ENCODE data around the gene C11orf24. TPM values are rescaled to one million over a fixed set of nuclear protein-coding genes. Genes with fewer than 3 reads are reported as not detected.
A peak's percentile ranks its signal among the peaks of the same experiment; 100 is the strongest.

Gene C11orf24
- 10 to 100 TPM; 55.3 to 66.6 TPM for total RNA-seq

- peak within 1 kb of the TSS; percentile 98 to 99 for H3K9ac ChIP-seq (ENCODE audit: low read depth in 2 of 2, low read length in 2 of 2)
- no peaks in the 10 kb centered on the region for H3K27me3 ChIP-seq
- H3K36me3 ChIP-seq = no peaks in the 10 kb centered on the region
- no peaks in the 10 kb centered on the region for H3K9me3 ChIP-seq
- H3K27ac ChIP-seq = peak within 1 kb of the TSS; percentile 97
- no peak for TF ChIP-seq CTCF (IDR thresholded peaks at IDR 0.05)
- peak within 1 kb of the TSS; percentile 75 for H3K4me3 ChIP-seq
- H3K4me1 ChIP-seq = peaks cover 8% of the 10 kb centered on the region
- peak; percentile 95 for DNase-seq
- intact Hi-C loops (cut with DNase I) = no loop called here
Measured at GRCh38 chr11:68271781-68272608, at the start of gene C11orf24. Gene C11orf24, minus strand, starts transcription at chr11:68271973. Its CDS starts 8,206 bp downstream, at chr11:68263767.

GRCh38 chr11:68317147-68317785 lies 45.5 kb upstream of the C11orf24 start:
- Histone ChIP-seq H3K27me3 (no peaks in the 10 kb centered on the region), H3K9ac (ENCODE audit: low read depth in 2 of 2, low read length in 2 of 2) (peak overlapping the region; percentile 32 to 43), H3K4me3 (no peak overlapping the region), H3K27ac (no peak overlapping the region), H3K9me3 (no peaks in the 10 kb centered on the region), H3K36me3 (no peaks in the 10 kb centered on the region), H3K4me1 (peaks cover 21% of the 10 kb centered on the region)
- intact Hi-C loops (cut with DNase I) = loop anchor here (10.0 kb wide), 1 partner anchor 68 kb away; no protein-coding TSS in a partner anchor
- no peak for TF ChIP-seq CTCF (IDR thresholded peaks at IDR 0.05)
- no peak for DNase-seq

- Histone ChIP-seq H3K4me3 (peak overlapping the region; percentile 67), H3K27me3 (no peaks in the 10 kb centered on the region), H3K9ac (ENCODE audit: low read depth in 2 of 2, low read length in 2 of 2) (peak overlapping the region; percentile 53 to 96), H3K9me3 (no peaks in the 10 kb centered on the region), H3K27ac (peak overlapping the region; percentile 71), H3K36me3 (no peaks in the 10 kb centered on the region), H3K4me1 (peaks cover 21% of the 10 kb centered on the region)
- no peak for TF ChIP-seq CTCF (IDR thresholded peaks at IDR 0.05)
- intact Hi-C loops (cut with DNase I) = loop anchor here (10.0 kb wide), 1 partner anchor 69 kb away; no protein-coding TSS in a partner anchor
- peak; percentile 82 for DNase-seq
Measured at GRCh38 chr11:68315171-68315920, 43.6 kb upstream of the C11orf24 start.

- Histone ChIP-seq H3K4me3 (peak overlapping the region; percentile 67), H3K36me3 (no peaks in the 10 kb centered on the region), H3K27ac (peak overlapping the region; percentile 71), H3K9me3 (no peaks in the 10 kb centered on the region), H3K27me3 (no peaks in the 10 kb centered on the region), H3K4me1 (peaks cover 21% of the 10 kb centered on the region), H3K9ac (ENCODE audit: low read depth in 2 of 2, low read length in 2 of 2) (peak overlapping the region; percentile 95 to 96)
- intact Hi-C loops (cut with DNase I) = loop anchor here (10.0 kb wide), 1 partner anchor 70 kb away; no protein-coding TSS in a partner anchor
- no peak for DNase-seq
- TF ChIP-seq CTCF (IDR thresholded peaks at IDR 0.05) = no peak
Measured at GRCh38 chr11:68314203-68315170, 42.7 kb upstream of the C11orf24 start.

Data from colonic mucosa (tissue), 4 donors.